Epithelial cell of esophagus (primary cell): Measurements from ENCODE around the gene GTF3C2.

Source experiments
- DNase-seq: peaks from one replicate; pipeline ENCODE4 v3.0.0; 2010; ENCODE audit warnings: low read depth
- H3K4me3 ChIP-seq: 2 replicates; pipeline ENCODE4 v1.5.1; 2011; ENCODE audit warnings: mild to moderate bottlenecking, low read length, control low read depth
- CTCF ChIP-seq: IDR thresholded peaks from 2 replicates; pipeline ENCODE4 v1.5.1; 2011; ENCODE audit warnings: low read depth, mild to moderate bottlenecking, low read length, control low read depth, inconsistent platforms; ENCODE audit not compliant: insufficient read depth; ENCODE audit errors: missing control alignments

The GTF3C2 gene

GRCh38 chr2:27381577-27382181, 25.1 kb upstream of the GTF3C2 start:
- H3K4me3 ChIP-seq = no peak overlapping the region
- DNase-seq = no peak
- TF ChIP-seq CTCF = no peak

- H3K4me3 ChIP-seq = peak within 1 kb of the TSS; percentile 74
- TF ChIP-seq CTCF = no peak
- peak; percentile 98 for DNase-seq
Observed at GRCh38 chr2:27380626-27381545, 24.3 kb upstream of the GTF3C2 start, which contains the start of gene ZNF513. TSS of gene ZNF513 (minus strand) at chr2:27380734. CDS start at chr2:27380526, 208 bp downstream.

- TF ChIP-seq CTCF = no peak
- peak overlapping the region; percentile 74 for H3K4me3 ChIP-seq
- peak; percentile 37 for DNase-seq
Observed at GRCh38 chr2:27379836-27380625, 23.5 kb upstream of the GTF3C2 start.

GRCh38 chr2:27379383-27379835, 22.8 kb upstream of the GTF3C2 start:
- H3K4me3 ChIP-seq = peak overlapping the region; percentile 74
- no peak for TF ChIP-seq CTCF
- no peak for DNase-seq

GRCh38 chr2:27378809-27379290, 22.3 kb upstream of the GTF3C2 start:
- H3K4me3 ChIP-seq = peak overlapping the region; percentile 74
- DNase-seq = no peak
- TF ChIP-seq CTCF = no peak

- peak; percentile 29 for DNase-seq
- H3K4me3 ChIP-seq = no peak overlapping the region
- TF ChIP-seq CTCF = peak; percentile 45
Observed at GRCh38 chr2:27378096-27378808, 21.7 kb upstream of the GTF3C2 start.
